ENCODE measurements around the gene ITPKC. TPM values are rescaled to one million over a fixed set of nuclear protein-coding genes. Genes with fewer than 3 reads are reported as not detected.

Gene ITPKC
- total and polyA plus RNA-seq, 9 of the 15 experiments (the other 6 are each of a cell fraction or from before 2014, with no cell fraction given) = 0.08 to 9.3 (median 5.8) TPM

- Histone ChIP-seq H3K4me2 (ENCODE audit: insufficient read depth, low read length) (no peak overlapping the region), H3K27ac (ENCODE audit: extremely low read depth, low read depth, low read length) (no peak overlapping the region), H3K9me1 (ENCODE audit: control insufficient read depth, insufficient read depth, low read length) (no peaks in the 10 kb centered on the region), H2AFZ (ENCODE audit: low read depth, low read length) (no peak overlapping the region), H3K27me3 (ENCODE audit: control insufficient read depth in 2 of 2, insufficient read depth in 2 of 2, low read length in 2 of 2) (no peaks in the 10 kb centered on the region), H3K4me1 (replicated peaks in 1 of 2; ENCODE audit: control insufficient read depth in 2 of 2, insufficient read depth in 2 of 2, low read length in 2 of 2) (peaks cover 0 to 4% of the 10 kb centered on the region in 2 experiments; a peak in 1 of 5 replicates), H3K36me3 (ENCODE audit: control insufficient read depth, insufficient read depth, low read length) (peaks cover 93% of the 10 kb centered on the region), H3K9ac (ENCODE audit: insufficient read depth in 1 of 2, low read depth in 2 of 2, low read length in 2 of 2) (no peak overlapping the region), H3K79me2 (ENCODE audit: control insufficient read depth, insufficient read depth, low read length) (no peaks in the 10 kb centered on the region), H3K4me3 (no peak overlapping the region), H3K9me3 (replicated peaks; ENCODE audit: control insufficient read depth, insufficient read depth, low read depth, low read length) (peaks cover 17% of the 10 kb centered on the region), H4K20me1 (replicated peaks; ENCODE audit: control insufficient read depth, insufficient read depth, low read length) (no peaks in the 10 kb centered on the region)
- ChIA-PET CTCF (ENCODE audit: low intra/inter-chr PET ratio) (no interaction called here), POLR2A (interaction anchor here (0.7 to 1.0 kb wide), 2 partner anchors 21 to 74 kb away, joined by 3 read pairs; no protein-coding TSS in a partner anchor)
- no TSS peak for BruUV-seq (replicated peaks)
- 82% methylated on average over 7 of the region's 7 CpGs for WGBS (ENCODE audit: insufficient coverage, low coverage, missing lambda C conversion rate)
- no peak for TF ChIP-seq PCBP1 (IDR thresholded peaks at IDR 0.05; ENCODE audit: low read depth, low read length, poor library complexity, severe bottlenecking)
- no peak for TF ChIP-seq CHCHD3 (CRISPR knock-in tag; IDR thresholded peaks at IDR 0.05)
- no peak for TF ChIP-seq HDGF (IDR thresholded peaks at IDR 0.05)
- TF ChIP-seq NRF1 (conservative IDR thresholded peaks at IDR 0.05 in 1 of 2, IDR thresholded peaks at IDR 0.05 in 1 of 2) = no peak
- TF ChIP-seq PATZ1 (CRISPR knock-in tag; IDR thresholded peaks at IDR 0.05; ENCODE audit: borderline replicate concordance) = no peak
- no peak for TF ChIP-seq TCF7L2 (IDR thresholded peaks at IDR 0.05; ENCODE audit: low read depth, low read length)
- TF ChIP-seq STAT5B (CRISPR knock-in tag; IDR thresholded peaks at IDR 0.05) = no peak
- TF ChIP-seq ADNP (tag; IDR thresholded peaks at IDR 0.05) = no peak
- TF ChIP-seq CC2D1A (IDR thresholded peaks at IDR 0.05) = no peak
- TF ChIP-seq ZNF197 (CRISPR knock-in tag; IDR thresholded peaks at IDR 0.05; ENCODE audit: low read depth) = no peak
- TF ChIP-seq GATAD2A (IDR thresholded peaks at IDR 0.05) = no peak
- TF ChIP-seq, protein P1, sequence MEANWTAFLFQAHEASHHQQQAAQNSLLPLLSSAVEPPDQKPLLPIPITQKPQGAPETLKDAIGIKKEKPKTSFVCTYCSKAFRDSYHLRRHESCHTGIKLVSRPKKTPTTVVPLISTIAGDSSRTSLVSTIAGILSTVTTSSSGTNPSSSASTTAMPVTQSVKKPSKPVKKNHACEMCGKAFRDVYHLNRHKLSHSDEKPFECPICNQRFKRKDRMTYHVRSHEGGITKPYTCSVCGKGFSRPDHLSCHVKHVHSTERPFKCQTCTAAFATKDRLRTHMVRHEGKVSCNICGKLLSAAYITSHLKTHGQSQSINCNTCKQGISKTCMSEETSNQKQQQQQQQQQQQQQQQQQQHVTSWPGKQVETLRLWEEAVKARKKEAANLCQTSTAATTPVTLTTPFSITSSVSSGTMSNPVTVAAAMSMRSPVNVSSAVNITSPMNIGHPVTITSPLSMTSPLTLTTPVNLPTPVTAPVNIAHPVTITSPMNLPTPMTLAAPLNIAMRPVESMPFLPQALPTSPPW (CRISPR knock-in tag; IDR thresholded peaks at IDR 0.05) = no peak
- ATAC-seq = no peak
- FAIRE-seq = peak; percentile 15
- in situ Hi-C loops (cut with MboI) = no loop called here
- DNase-seq (ENCODE audit: extremely low read depth in 1 of 4, low spot score in 3 of 4) = no peak
- intact Hi-C loops (cut with micrococcal nuclease) = no loop called here
Observed at GRCh38 chr19:40672573-40673299, 44.2 kb upstream of the ITPKC start.
